GM23338 (cell line): ENCODE measurements around the gene ZNF836. TPM values are rescaled to one million over a fixed set of nuclear protein-coding genes. Genes with fewer than 3 reads are reported as not detected.

Experiments
- ATAC-seq: fragments of 200-7000 bp; cut with Tn5 transposase; 3 replicates; pipeline ENCODE4 v1.9.1; 2020
- DNase-seq: peaks from one replicate; pipeline ENCODE4 v3.0.0-alpha.2; 2015; ENCODE audit warnings: low spot score
- H2AFZ ChIP-seq: fragments of 200-600 bp; sonication (generic); 2 replicates; pipeline ENCODE4 v1.8.0; 2016; ENCODE audit warnings: antibody characterized with exemption, mild to moderate bottlenecking, moderate library complexity
- H3F3A ChIP-seq: fragments of 200-600 bp; sonication (generic); replicated peaks from 2 replicates; pipeline ENCODE4 v1.8.0; 2017; ENCODE audit warnings: antibody characterized with exemption, mixed run types, low read depth
- H3K27ac ChIP-seq: fragments of 200-600 bp; sonication (generic); 2 replicates; pipeline ENCODE4 v1.6.1; 2016; ENCODE audit warnings: low read depth
- H3K27me3 ChIP-seq: fragments of 200-600 bp; sonication (generic); 2 replicates; pipeline ENCODE4 v1.8.0; 2016; ENCODE audit warnings: mild to moderate bottlenecking, mixed run types, moderate library complexity; ENCODE audit not compliant: insufficient read depth
- H3K36me3 ChIP-seq: fragments of 200-600 bp; sonication (generic); 2 replicates; pipeline ENCODE4 v1.8.0; 2016; ENCODE audit warnings: mild to moderate bottlenecking; ENCODE audit not compliant: insufficient read depth
- H3K4me1 ChIP-seq: fragments of 200-600 bp; sonication (generic); 2 replicates; pipeline ENCODE4 v1.8.0; 2016; ENCODE audit warnings: mild to moderate bottlenecking, moderate library complexity; ENCODE audit not compliant: insufficient read depth
- H3K4me2 ChIP-seq: fragments of 200-600 bp; sonication (generic); 2 replicates; pipeline ENCODE4 v1.7.1; 2017; ENCODE audit warnings: mixed run types
- H3K4me3 ChIP-seq: fragments of 200-600 bp; sonication (generic); 2 replicates; pipeline ENCODE4 v1.6.1; 2016; ENCODE audit warnings: mixed run types
- H3K79me2 ChIP-seq: fragments of 200-600 bp; sonication (generic); replicated peaks from 2 replicates; pipeline ENCODE4 v1.8.0; 2017; ENCODE audit warnings: mild to moderate bottlenecking; ENCODE audit not compliant: insufficient read depth
- H3K9me2 ChIP-seq: fragments of 200-600 bp; sonication (generic); 2 replicates; pipeline ENCODE4 v1.8.0; 2017; ENCODE audit not compliant: insufficient read depth
- H4K20me1 ChIP-seq: fragments of 200-600 bp; sonication (generic); replicated peaks from 2 replicates; pipeline ENCODE4 v1.8.0; 2017; ENCODE audit warnings: mild to moderate bottlenecking; ENCODE audit not compliant: insufficient read depth
- H3K27ac Mint-ChIP-seq: 2 replicates; pipeline ENCODE4 v1.8.0; 2020; ENCODE audit warnings: inconsistent platforms, mild to moderate bottlenecking, moderate library complexity, mixed read lengths
- H3K27me3 Mint-ChIP-seq: 3 replicates; pipeline ENCODE4 v1.8.0; 2022; ENCODE audit warnings: low read depth, mild to moderate bottlenecking, moderate library complexity, mixed read lengths, inconsistent platforms; ENCODE audit not compliant: insufficient read depth, poor library complexity
- H3K36me3 Mint-ChIP-seq: 3 replicates; pipeline ENCODE4 v1.8.0; 2021; ENCODE audit warnings: low read depth, mild to moderate bottlenecking, inconsistent platforms, moderate library complexity, mixed read lengths
- H3K4me1 Mint-ChIP-seq: 3 replicates; pipeline ENCODE4 v1.8.0; 2020; ENCODE audit warnings: mild to moderate bottlenecking, inconsistent platforms, mixed read lengths
- H3K4me3 Mint-ChIP-seq: 3 replicates; pipeline ENCODE4 v1.8.0; 2021; ENCODE audit warnings: moderate library complexity, mild to moderate bottlenecking, inconsistent platforms, mixed read lengths
- H3K9me3 Mint-ChIP-seq: 3 replicates; pipeline ENCODE4 v1.8.0; 2020; ENCODE audit warnings: moderate library complexity, mild to moderate bottlenecking, inconsistent platforms, mixed read lengths
- CREB1 ChIP-seq: fragments of 250-450 bp; sonication (Bioruptor Pico); IDR thresholded peaks from 2 replicates; pipeline ENCODE4 v1.5.0; 2020; ENCODE audit warnings: low read depth, mild to moderate bottlenecking, moderate library complexity
- EZH2 ChIP-seq: fragments of 200-600 bp; sonication (generic); IDR thresholded peaks from one replicate; pipeline ENCODE4 v1.8.0; 2017; ENCODE audit warnings: antibody characterized with exemption, mild to moderate bottlenecking, low read depth; ENCODE audit not compliant: unreplicated experiment
- EZH2phosphoT487 ChIP-seq: fragments of 200-600 bp; sonication (generic); IDR thresholded peaks from one replicate; pipeline ENCODE4 v1.8.1; 2018; ENCODE audit warnings: antibody characterized with exemption; ENCODE audit not compliant: unreplicated experiment
- JUNB ChIP-seq: IDR thresholded peaks from one replicate; pipeline ENCODE4 v1.6.1; 2016; ENCODE audit warnings: antibody characterized with exemption; ENCODE audit not compliant: unreplicated experiment
- NANOG ChIP-seq: IDR thresholded peaks from 2 replicates; pipeline ENCODE4 v1.6.1; 2016; ENCODE audit warnings: antibody characterized with exemption, borderline replicate concordance
- POLR2AphosphoS5 ChIP-seq: IDR thresholded peaks from 2 replicates; pipeline ENCODE4 v1.6.1; 2016; ENCODE audit warnings: antibody characterized with exemption, low read depth
- STAT1 ChIP-seq: IDR thresholded peaks from one replicate; pipeline ENCODE4 v1.6.1; 2016; ENCODE audit warnings: antibody characterized with exemption; ENCODE audit not compliant: unreplicated experiment
- ZNF114 ChIP-seq: fragments of 250-450 bp; sonication (Bioruptor Pico); IDR thresholded peaks from 2 replicates; pipeline ENCODE4 v1.5.0; 2020; ENCODE audit warnings: mild to moderate bottlenecking, moderate library complexity
- ZNF331 ChIP-seq: fragments of 250-450 bp; sonication (Bioruptor Pico); IDR thresholded peaks from 2 replicates; pipeline ENCODE4 v1.5.0; 2020; ENCODE audit warnings: low read depth, mild to moderate bottlenecking, moderate library complexity
- polyA plus RNA-seq: library from polyadenylated mRNA; unstranded; fragments of >200 nt; fragmentation: Nextera tagmentation; extraction: Ambion mirVana; gene quantifications from 2 replicates; pipeline ENCODE4 v1.2.1, GENCODE V29; 2016
- total RNA-seq: library from RNA; depleted of rRNA; stranded (reverse); fragments of >200 nt; shearing (Covaris generic); gene quantifications from 2 replicates; pipeline ENCODE4 v1.2.3, GENCODE V29; 2014
- TF ChIP-seq, protein P1 (sequence below), 2 experiments: fragments of 200-600 bp in 1 of 2; sonication (generic) in 1 of 2; conservative IDR thresholded peaks; 2 replicates each; pipeline versions ENCODE4 v1.5.1 to v1.6.1; 2016 to 2017; ENCODE audit warnings: antibody characterized with exemption in 2 of 2, low read depth in 2 of 2, mild to moderate bottlenecking in 2 of 2, moderate library complexity in 1 of 2
- TF ChIP-seq, protein P2 (sequence below): IDR thresholded peaks from 2 replicates; pipeline ENCODE4 v1.6.1; 2016; ENCODE audit warnings: antibody characterized with exemption
- TF ChIP-seq, protein P3 (sequence below): IDR thresholded peaks from one replicate; pipeline ENCODE4 v1.6.1; 2018; ENCODE audit warnings: antibody characterized with exemption; ENCODE audit not compliant: unreplicated experiment
- TF ChIP-seq, protein P4 (sequence below): fragments of 250-450 bp; sonication (Bioruptor Pico); IDR thresholded peaks from 2 replicates; pipeline ENCODE4 v1.5.0; 2020; ENCODE audit warnings: mild to moderate bottlenecking, moderate library complexity

Gene ZNF836
- total and polyA plus RNA-seq, 2 experiments from 2014 or later: 11.8 to 18.6 TPM

DNA sequence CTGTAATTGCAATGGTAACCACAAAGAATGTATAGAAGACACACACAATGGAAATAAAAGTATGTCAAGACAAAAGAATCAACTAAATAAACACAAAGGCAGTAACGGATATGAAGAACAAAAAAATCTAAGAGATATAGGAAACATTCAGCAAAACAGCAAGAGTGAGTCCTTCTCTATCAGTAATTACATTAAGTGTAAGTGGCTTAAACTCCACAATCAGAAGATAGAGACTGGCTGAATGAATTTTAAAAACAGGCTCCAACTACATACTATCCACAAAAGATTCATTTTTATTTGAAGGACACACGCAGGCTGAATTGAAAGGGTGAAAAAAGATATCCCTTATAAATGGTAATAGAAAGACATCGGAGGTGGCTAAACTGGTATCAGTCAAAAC lies 51.1 kb downstream of the ZNF836 start (continued):
- TF ChIP-seq CREB1 (no peak), NANOG (no peak), ZNF331 (CRISPR knock-in tag) (no peak), EZH2 (no peak)

DNA sequence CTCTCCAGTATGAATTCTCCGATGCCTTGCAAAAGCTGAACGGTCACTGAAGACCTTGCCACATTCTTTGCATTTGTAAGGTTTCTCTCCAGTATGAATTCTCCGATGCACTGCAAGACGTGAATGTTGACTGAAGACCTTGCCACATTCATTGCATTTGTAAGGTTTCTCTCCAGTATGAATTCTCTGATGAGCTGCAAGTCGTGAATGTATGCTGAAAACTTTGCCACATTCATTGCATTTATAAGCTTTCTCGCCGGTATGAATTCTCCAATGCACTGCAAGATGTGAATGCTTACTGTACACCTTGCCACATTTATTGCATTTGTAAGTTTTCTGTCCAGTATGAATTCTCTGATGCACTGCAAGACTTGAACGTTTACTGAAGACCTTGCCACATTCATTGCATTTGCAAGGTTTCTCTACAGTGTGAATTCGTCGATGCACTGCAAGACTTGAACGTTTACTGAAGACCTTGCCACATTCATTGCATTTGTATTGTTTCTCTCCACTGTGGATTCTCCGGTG lies 55.8 kb downstream of the ZNF836 start:
- no peak for ATAC-seq
- H3K27me3 ChIP-seq: no peaks in the 10 kb centered on the region
- H3K4me1 Mint-ChIP-seq: no peaks in the 10 kb centered on the region
- peaks cover 78% of the 10 kb centered on the region for H3K36me3 ChIP-seq
- no peak overlapping the region for H3K4me3 Mint-ChIP-seq
- H3K36me3 Mint-ChIP-seq: peaks cover 95% of the 10 kb centered on the region
- no peak overlapping the region for H2AFZ ChIP-seq
- peak overlapping the region; percentile 29; the same call in 1 of the 2 replicates for H3K4me3 ChIP-seq
- H4K20me1 ChIP-seq: no peaks in the 10 kb centered on the region
- peaks cover 3% of the 10 kb centered on the region for H3K27me3 Mint-ChIP-seq
- no peak for DNase-seq
- no peaks in the 10 kb centered on the region for H3K9me2 ChIP-seq
- no peaks in the 10 kb centered on the region for H3K4me1 ChIP-seq
- H3K27ac Mint-ChIP-seq: no peak overlapping the region
- H3K4me2 ChIP-seq: no peak overlapping the region
- H3K27ac ChIP-seq: no peak overlapping the region
- 0 out of 2 replicates have a peak, but pooled peaks cover 8% of the 10 kb centered on the region for H3F3A ChIP-seq
- peaks cover 98% of the 10 kb centered on the region for H3K9me3 Mint-ChIP-seq
- TF ChIP-seq STAT1 (no peak), EZH2 (no peak), EZH2phosphoT487 (no peak), ZNF114 (CRISPR knock-in tag) (no peak), NANOG (no peak), CREB1 (no peak), JUNB (no peak), ZNF331 (CRISPR knock-in tag) (no peak), POLR2AphosphoS5 (no peak)
- TF ChIP-seq, protein P1, sequence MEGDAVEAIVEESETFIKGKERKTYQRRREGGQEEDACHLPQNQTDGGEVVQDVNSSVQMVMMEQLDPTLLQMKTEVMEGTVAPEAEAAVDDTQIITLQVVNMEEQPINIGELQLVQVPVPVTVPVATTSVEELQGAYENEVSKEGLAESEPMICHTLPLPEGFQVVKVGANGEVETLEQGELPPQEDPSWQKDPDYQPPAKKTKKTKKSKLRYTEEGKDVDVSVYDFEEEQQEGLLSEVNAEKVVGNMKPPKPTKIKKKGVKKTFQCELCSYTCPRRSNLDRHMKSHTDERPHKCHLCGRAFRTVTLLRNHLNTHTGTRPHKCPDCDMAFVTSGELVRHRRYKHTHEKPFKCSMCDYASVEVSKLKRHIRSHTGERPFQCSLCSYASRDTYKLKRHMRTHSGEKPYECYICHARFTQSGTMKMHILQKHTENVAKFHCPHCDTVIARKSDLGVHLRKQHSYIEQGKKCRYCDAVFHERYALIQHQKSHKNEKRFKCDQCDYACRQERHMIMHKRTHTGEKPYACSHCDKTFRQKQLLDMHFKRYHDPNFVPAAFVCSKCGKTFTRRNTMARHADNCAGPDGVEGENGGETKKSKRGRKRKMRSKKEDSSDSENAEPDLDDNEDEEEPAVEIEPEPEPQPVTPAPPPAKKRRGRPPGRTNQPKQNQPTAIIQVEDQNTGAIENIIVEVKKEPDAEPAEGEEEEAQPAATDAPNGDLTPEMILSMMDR (conservative IDR thresholded peaks at IDR 0.05; ENCODE audit: low read depth in 2 of 2): no peak
- TF ChIP-seq, protein P2, sequence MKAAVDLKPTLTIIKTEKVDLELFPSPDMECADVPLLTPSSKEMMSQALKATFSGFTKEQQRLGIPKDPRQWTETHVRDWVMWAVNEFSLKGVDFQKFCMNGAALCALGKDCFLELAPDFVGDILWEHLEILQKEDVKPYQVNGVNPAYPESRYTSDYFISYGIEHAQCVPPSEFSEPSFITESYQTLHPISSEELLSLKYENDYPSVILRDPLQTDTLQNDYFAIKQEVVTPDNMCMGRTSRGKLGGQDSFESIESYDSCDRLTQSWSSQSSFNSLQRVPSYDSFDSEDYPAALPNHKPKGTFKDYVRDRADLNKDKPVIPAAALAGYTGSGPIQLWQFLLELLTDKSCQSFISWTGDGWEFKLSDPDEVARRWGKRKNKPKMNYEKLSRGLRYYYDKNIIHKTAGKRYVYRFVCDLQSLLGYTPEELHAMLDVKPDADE: no peak
- TF ChIP-seq, protein P3, sequence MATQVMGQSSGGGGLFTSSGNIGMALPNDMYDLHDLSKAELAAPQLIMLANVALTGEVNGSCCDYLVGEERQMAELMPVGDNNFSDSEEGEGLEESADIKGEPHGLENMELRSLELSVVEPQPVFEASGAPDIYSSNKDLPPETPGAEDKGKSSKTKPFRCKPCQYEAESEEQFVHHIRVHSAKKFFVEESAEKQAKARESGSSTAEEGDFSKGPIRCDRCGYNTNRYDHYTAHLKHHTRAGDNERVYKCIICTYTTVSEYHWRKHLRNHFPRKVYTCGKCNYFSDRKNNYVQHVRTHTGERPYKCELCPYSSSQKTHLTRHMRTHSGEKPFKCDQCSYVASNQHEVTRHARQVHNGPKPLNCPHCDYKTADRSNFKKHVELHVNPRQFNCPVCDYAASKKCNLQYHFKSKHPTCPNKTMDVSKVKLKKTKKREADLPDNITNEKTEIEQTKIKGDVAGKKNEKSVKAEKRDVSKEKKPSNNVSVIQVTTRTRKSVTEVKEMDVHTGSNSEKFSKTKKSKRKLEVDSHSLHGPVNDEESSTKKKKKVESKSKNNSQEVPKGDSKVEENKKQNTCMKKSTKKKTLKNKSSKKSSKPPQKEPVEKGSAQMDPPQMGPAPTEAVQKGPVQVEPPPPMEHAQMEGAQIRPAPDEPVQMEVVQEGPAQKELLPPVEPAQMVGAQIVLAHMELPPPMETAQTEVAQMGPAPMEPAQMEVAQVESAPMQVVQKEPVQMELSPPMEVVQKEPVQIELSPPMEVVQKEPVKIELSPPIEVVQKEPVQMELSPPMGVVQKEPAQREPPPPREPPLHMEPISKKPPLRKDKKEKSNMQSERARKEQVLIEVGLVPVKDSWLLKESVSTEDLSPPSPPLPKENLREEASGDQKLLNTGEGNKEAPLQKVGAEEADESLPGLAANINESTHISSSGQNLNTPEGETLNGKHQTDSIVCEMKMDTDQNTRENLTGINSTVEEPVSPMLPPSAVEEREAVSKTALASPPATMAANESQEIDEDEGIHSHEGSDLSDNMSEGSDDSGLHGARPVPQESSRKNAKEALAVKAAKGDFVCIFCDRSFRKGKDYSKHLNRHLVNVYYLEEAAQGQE: no peak
- TF ChIP-seq, protein P4, sequence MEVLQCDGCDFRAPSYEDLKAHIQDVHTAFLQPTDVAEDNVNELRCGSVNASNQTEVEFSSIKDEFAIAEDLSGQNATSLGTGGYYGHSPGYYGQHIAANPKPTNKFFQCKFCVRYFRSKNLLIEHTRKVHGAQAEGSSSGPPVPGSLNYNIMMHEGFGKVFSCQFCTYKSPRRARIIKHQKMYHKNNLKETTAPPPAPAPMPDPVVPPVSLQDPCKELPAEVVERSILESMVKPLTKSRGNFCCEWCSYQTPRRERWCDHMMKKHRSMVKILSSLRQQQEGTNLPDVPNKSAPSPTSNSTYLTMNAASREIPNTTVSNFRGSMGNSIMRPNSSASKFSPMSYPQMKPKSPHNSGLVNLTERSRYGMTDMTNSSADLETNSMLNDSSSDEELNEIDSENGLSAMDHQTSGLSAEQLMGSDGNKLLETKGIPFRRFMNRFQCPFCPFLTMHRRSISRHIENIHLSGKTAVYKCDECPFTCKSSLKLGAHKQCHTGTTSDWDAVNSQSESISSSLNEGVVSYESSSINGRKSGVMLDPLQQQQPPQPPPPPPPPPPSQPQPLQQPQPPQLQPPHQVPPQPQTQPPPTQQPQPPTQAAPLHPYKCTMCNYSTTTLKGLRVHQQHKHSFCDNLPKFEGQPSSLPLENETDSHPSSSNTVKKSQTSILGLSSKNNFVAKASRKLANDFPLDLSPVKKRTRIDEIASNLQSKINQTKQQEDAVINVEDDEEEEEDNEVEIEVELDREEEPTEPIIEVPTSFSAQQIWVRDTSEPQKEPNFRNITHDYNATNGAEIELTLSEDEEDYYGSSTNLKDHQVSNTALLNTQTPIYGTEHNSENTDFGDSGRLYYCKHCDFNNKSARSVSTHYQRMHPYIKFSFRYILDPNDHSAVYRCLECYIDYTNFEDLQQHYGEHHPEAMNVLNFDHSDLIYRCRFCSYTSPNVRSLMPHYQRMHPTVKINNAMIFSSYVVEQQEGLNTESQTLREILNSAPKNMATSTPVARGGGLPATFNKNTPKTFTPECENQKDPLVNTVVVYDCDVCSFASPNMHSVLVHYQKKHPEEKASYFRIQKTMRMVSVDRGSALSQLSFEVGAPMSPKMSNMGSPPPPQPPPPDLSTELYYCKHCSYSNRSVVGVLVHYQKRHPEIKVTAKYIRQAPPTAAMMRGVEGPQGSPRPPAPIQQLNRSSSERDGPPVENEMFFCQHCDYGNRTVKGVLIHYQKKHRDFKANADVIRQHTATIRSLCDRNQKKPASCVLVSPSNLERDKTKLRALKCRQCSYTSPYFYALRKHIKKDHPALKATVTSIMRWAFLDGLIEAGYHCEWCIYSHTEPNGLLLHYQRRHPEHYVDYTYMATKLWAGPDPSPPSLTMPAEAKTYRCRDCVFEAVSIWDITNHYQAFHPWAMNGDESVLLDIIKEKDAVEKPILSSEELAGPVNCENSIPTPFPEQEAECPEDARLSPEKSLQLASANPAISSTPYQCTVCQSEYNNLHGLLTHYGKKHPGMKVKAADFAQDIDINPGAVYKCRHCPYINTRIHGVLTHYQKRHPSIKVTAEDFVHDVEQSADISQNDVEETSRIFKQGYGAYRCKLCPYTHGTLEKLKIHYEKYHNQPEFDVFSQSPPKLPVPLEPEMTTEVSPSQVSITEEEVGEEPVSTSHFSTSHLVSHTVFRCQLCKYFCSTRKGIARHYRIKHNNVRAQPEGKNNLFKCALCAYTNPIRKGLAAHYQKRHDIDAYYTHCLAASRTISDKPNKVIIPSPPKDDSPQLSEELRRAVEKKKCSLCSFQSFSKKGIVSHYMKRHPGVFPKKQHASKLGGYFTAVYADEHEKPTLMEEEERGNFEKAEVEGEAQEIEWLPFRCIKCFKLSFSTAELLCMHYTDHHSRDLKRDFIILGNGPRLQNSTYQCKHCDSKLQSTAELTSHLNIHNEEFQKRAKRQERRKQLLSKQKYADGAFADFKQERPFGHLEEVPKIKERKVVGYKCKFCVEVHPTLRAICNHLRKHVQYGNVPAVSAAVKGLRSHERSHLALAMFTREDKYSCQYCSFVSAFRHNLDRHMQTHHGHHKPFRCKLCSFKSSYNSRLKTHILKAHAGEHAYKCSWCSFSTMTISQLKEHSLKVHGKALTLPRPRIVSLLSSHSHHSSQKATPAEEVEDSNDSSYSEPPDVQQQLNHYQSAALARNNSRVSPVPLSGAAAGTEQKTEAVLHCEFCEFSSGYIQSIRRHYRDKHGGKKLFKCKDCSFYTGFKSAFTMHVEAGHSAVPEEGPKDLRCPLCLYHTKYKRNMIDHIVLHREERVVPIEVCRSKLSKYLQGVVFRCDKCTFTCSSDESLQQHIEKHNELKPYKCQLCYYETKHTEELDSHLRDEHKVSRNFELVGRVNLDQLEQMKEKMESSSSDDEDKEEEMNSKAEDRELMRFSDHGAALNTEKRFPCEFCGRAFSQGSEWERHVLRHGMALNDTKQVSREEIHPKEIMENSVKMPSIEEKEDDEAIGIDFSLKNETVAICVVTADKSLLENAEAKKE: no peak
- peaks cover 16% of the 10 kb centered on the region for H3K79me2 ChIP-seq
